SH-SY5Y (cell line): Measurements from ENCODE around the gene NPM1.

ENCODE experiments used
- GATA2 ChIP-seq: IDR thresholded peaks from 2 replicates; pipeline ENCODE4 v1.6.1; 2011; ENCODE audit warnings: mild to moderate bottlenecking, low read depth, low read length
- GATA3 ChIP-seq: IDR thresholded peaks from 2 replicates; pipeline ENCODE4 v1.6.1; 2011; ENCODE audit warnings: low read depth, mild to moderate bottlenecking, low read length, moderate library complexity

DNA sequence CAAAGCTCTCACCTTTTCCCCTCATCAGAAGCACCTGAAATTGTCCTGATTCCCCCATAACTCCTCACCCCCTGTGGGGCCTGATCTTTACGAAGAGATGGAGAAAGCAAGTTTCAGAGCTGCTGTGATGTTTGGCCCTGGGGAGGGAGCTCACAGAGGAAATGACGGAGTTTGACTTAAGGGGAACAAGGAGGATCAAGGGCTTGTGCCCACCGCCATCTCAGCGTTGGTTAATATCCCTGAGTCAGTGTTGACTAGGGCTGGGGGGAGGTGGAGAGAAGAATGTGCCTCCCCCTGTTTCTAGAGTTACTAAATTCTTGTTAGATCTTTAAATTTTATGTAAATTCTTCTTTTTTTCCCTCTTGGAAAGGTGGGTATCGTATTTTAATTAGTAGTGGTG is 59.6 kb downstream of the NPM1 start:
- TF ChIP-seq GATA3, result no peak
- no peak for TF ChIP-seq GATA2
